PC-3 (cell line): Measurements from ENCODE around the gene PRSS33.

Source experiments
- CTCF ChIP-seq: fragments of 300-600 bp; sonication (generic); conservative IDR thresholded peaks from 2 replicates; pipeline ENCODE4 v1.5.1; 2017; ENCODE audit warnings: antibody characterized with exemption, low read depth, mild to moderate bottlenecking, low read length
- EZH2 ChIP-seq: fragments of 300-600 bp; sonication (generic); IDR thresholded peaks from one replicate; pipeline ENCODE4 v1.6.1; 2017; ENCODE audit warnings: antibody characterized with exemption, mild to moderate bottlenecking, low read length; ENCODE audit not compliant: unreplicated experiment
- EZH2phosphoT487 ChIP-seq: fragments of 300-600 bp; sonication (generic); IDR thresholded peaks from 2 replicates; pipeline ENCODE4 v1.6.1; 2018; ENCODE audit warnings: mild to moderate bottlenecking, antibody characterized with exemption, low read length, borderline replicate concordance

DNA sequence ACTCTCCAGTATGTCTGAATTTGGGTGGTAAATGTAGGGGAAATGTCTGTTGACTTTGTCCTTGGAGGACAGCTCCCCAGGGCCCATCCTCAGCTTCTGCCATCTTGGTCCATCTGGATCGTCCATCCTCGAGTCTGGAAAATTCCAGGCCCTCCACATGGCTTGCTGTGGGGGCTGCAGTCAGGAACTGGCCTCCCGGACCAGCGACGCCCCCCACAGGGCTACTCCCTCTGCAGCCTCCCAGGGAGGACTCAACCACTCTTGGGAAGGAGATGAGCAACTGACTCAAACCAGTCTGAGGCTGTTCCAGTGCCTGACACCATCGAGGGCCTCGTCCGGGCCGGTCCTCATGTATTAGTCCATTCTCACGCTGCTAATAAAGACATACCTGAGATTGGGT, 37.3 kb upstream of the PRSS33 start:
- TF ChIP-seq CTCF (no peak), EZH2phosphoT487 (no peak), EZH2 (no peak)
